HL-60/S4 (cell line): ENCODE results near the gene SYT2.
"Not testable (repeated sequence)": the region's sequence is repeated elsewhere in the genome, so short reads cannot be mapped to it uniquely, and the experiment has no call there.

Experiments
- in situ Hi-C: fragments of 300-500 bp; cut with MboI; formaldehyde crosslinking; loops from 2 replicates; pipeline ENCODE4 v1.14.3; 2022; ENCODE audit warnings: low sequenced_read_pairs

SYT2 gene

GRCh38 chr1:202600432-202601041 lies 109.7 kb downstream of the SYT2 start:
- in situ Hi-C loops = no loop called here

- in situ Hi-C loops = no loop called here
Observed at GRCh38 chr1:202599669-202600431, 110.4 kb downstream of the SYT2 start.

GRCh38 chr1:202597090-202597761 lies 113.0 kb downstream of the SYT2 start:
- in situ Hi-C loops = no loop called here

GRCh38 chr1:202596638-202597037 lies 113.6 kb downstream of the SYT2 start:
- in situ Hi-C loops = no loop called here

- in situ Hi-C loops = no loop called here
Observed at GRCh38 chr1:202593845-202594244, 116.4 kb downstream of the SYT2 start.

GRCh38 chr1:202592146-202592545 lies 118.1 kb downstream of the SYT2 start:
- in situ Hi-C loops = no loop called here

- in situ Hi-C loops = no loop called here
Observed at GRCh38 chr1:202591515-202591914, 118.7 kb downstream of the SYT2 start.

GRCh38 chr1:202590975-202591411 lies 119.3 kb downstream of the SYT2 start:
- in situ Hi-C loops = no loop called here

- in situ Hi-C loops = no loop called here
Observed at GRCh38 chr1:202590126-202590525, 120.1 kb downstream of the SYT2 start.

GRCh38 chr1:202589190-202589930 lies 120.9 kb downstream of the SYT2 start:
- in situ Hi-C loops = no loop called here

GRCh38 chr1:202588503-202589189 lies 121.6 kb downstream of the SYT2 start:
- in situ Hi-C loops = no loop called here

GRCh38 chr1:202587859-202588485 lies 122.3 kb downstream of the SYT2 start:
- in situ Hi-C loops = no loop called here

GRCh38 chr1:202586871-202587270 lies 123.4 kb downstream of the SYT2 start:
- in situ Hi-C loops = no loop called here

- in situ Hi-C loops = no loop called here
Observed at GRCh38 chr1:202586018-202586821, 124.0 kb downstream of the SYT2 start.

GRCh38 chr1:202585590-202585933 lies 124.7 kb downstream of the SYT2 start:
- in situ Hi-C loops = no loop called here

- in situ Hi-C loops = no loop called here
Observed at GRCh38 chr1:202584707-202585589, 125.3 kb downstream of the SYT2 start.

- in situ Hi-C loops = not testable (repeated sequence)
Observed at GRCh38 chr1:202582350-202582749, 127.9 kb downstream of the SYT2 start.

- in situ Hi-C loops = no loop called here
Observed at GRCh38 chr1:202580619-202581018, 129.6 kb downstream of the SYT2 start.

- in situ Hi-C loops = no loop called here
Observed at GRCh38 chr1:202579806-202580205, 130.4 kb downstream of the SYT2 start.
